Neuronal stem cell (in vitro differentiated cells): Measurements from ENCODE around the gene CTDSP2.

ENCODE experiments used
- DNase-seq: peaks from one replicate; pipeline ENCODE4 v3.0.0-alpha.2; 2013; ENCODE audit warnings: low spot score
- H2AFZ ChIP-seq: one replicate; pipeline ENCODE4 v1.6.1; 2013; ENCODE audit warnings: mild to moderate bottlenecking, low read length, inconsistent platforms
- H2AK5ac ChIP-seq: 2 replicates; pipeline ENCODE4 v1.6.1; 2013; ENCODE audit warnings: low read depth, mild to moderate bottlenecking, inconsistent platforms, low read length, moderate library complexity, mixed read lengths
- H2BK120ac ChIP-seq: 2 replicates; pipeline ENCODE4 v1.6.1; 2013; ENCODE audit warnings: low read depth, mild to moderate bottlenecking, inconsistent platforms, low read length, moderate library complexity, mixed read lengths
- H2BK12ac ChIP-seq: one replicate; pipeline ENCODE4 v1.6.1; 2013; ENCODE audit warnings: low read length, inconsistent platforms
- H2BK15ac ChIP-seq: 2 replicates; pipeline ENCODE4 v1.6.1; 2013; ENCODE audit warnings: mild to moderate bottlenecking, low read length, inconsistent platforms, mixed read lengths
- H2BK5ac ChIP-seq: one replicate; pipeline ENCODE4 v1.6.1; 2013; ENCODE audit warnings: inconsistent platforms, mild to moderate bottlenecking, low read length, moderate library complexity
- H3K14ac ChIP-seq: one replicate; pipeline ENCODE4 v1.6.1; 2013; ENCODE audit warnings: low read length, inconsistent platforms
- H3K18ac ChIP-seq: 2 replicates; pipeline ENCODE4 v1.6.1; 2013; ENCODE audit warnings: low read length, inconsistent platforms
- H3K23ac ChIP-seq: 2 replicates; pipeline ENCODE4 v1.6.1; 2013; ENCODE audit warnings: low read depth, mild to moderate bottlenecking, mixed read lengths, low read length, inconsistent platforms; ENCODE audit not compliant: poor library complexity
- H3K27ac ChIP-seq: replicated peaks from 3 replicates; pipeline ENCODE4 v1.5.1; 2013; ENCODE audit warnings: low read length, inconsistent platforms
- H3K27me3 ChIP-seq, 3 experiments: 2 replicates each; pipeline ENCODE4 v1.6.1; 2013; ENCODE audit warnings: low read length in 3 of 3, mild to moderate bottlenecking in 2 of 3, inconsistent platforms in 1 of 3, low read depth in 1 of 3, mixed read lengths in 1 of 3, moderate library complexity in 1 of 3; ENCODE audit not compliant: control insufficient read depth in 3 of 3, insufficient read depth in 3 of 3
- H3K36me3 ChIP-seq, 2 donors: replicated peaks in 1 of 2; 2 replicates each; pipeline ENCODE4 v1.6.1; 2013; ENCODE audit warnings: low read length in 2 of 2; ENCODE audit not compliant: control insufficient read depth in 2 of 2, insufficient read depth in 2 of 2
- H3K4ac ChIP-seq: 2 replicates; pipeline ENCODE4 v1.6.1; 2013; ENCODE audit warnings: inconsistent platforms, mild to moderate bottlenecking, low read length, moderate library complexity
- H3K4me1 ChIP-seq, 2 donors: 1 replicate in 1 of 2; 2 replicates in 1 of 2; pipeline ENCODE4 v1.6.1; 2013; ENCODE audit warnings: low read length in 2 of 2, low read depth in 1 of 2; ENCODE audit not compliant: control insufficient read depth in 2 of 2, insufficient read depth in 1 of 2
- H3K4me2 ChIP-seq: one replicate; pipeline ENCODE4 v1.6.1; 2013; ENCODE audit warnings: mild to moderate bottlenecking, low read length, inconsistent platforms; ENCODE audit not compliant: insufficient read depth, poor library complexity, severe bottlenecking
- H3K4me3 ChIP-seq, 2 donors: 2 replicates each; pipeline ENCODE4 v1.5.1; 2013; ENCODE audit warnings: low read length in 2 of 2, mild to moderate bottlenecking in 2 of 2, inconsistent platforms in 1 of 2, moderate library complexity in 1 of 2
- H3K79me1 ChIP-seq: one replicate; pipeline ENCODE4 v1.6.1; 2013; ENCODE audit warnings: low read depth, mild to moderate bottlenecking, inconsistent platforms, low read length, moderate library complexity
- H3K9ac ChIP-seq: one replicate; pipeline ENCODE4 v1.6.1; 2013; ENCODE audit warnings: mild to moderate bottlenecking, low read depth, low read length, inconsistent platforms; ENCODE audit not compliant: poor library complexity
- H3K9me3 ChIP-seq, 2 donors: replicated peaks in 1 of 2; 2 replicates each; pipeline versions ENCODE3 to v1.6.1; 2013; ENCODE audit warnings: low read length in 2 of 2, mild to moderate bottlenecking in 2 of 2, inconsistent platforms in 1 of 2, low read depth in 1 of 2, mixed read lengths in 1 of 2, moderate library complexity in 1 of 2; ENCODE audit not compliant: control insufficient read depth in 2 of 2, insufficient read depth in 1 of 2
- H4K8ac ChIP-seq: one replicate; pipeline ENCODE4 v1.6.1; 2013; ENCODE audit warnings: low read depth, mild to moderate bottlenecking, inconsistent platforms, low read length, moderate library complexity
- H4K91ac ChIP-seq: one replicate; pipeline ENCODE4 v1.6.1; 2013; ENCODE audit warnings: low read length, low read depth, mild to moderate bottlenecking, inconsistent platforms; ENCODE audit not compliant: poor library complexity
- WGBS, 2 donors: extraction: QIAGEN DNeasy Blood & Tissue Kit; methylation state at CpG; one replicate each; pipeline ENCODE4 v1.1.7; 2013; ENCODE audit warnings: missing lambda C conversion rate in 2 of 2, mixed read lengths in 1 of 2; ENCODE audit not compliant: insufficient read length in 2 of 2, insufficient replicate concordance in 1 of 2; ENCODE audit errors: extremely low coverage in 2 of 2; 5-methylcytosine and 5-hydroxymethylcytosine counted together

CTDSP2 gene

GRCh38 chr12:57841445-57841844 lies 5.1 kb downstream of the CTDSP2 start:
- H3K36me3 ChIP-seq, result peaks cover 0 to 47% of the 10 kb centered on the region in 2 donors
- H4K8ac ChIP-seq, result no peak overlapping the region
- no peak overlapping the region for H2BK15ac ChIP-seq
- H2AFZ ChIP-seq, result no peak overlapping the region
- no peaks in the 10 kb centered on the region for H3K27me3 ChIP-seq
- no peak overlapping the region for H2BK12ac ChIP-seq
- no peak for DNase-seq
- H3K4me1 ChIP-seq, result peaks cover 35 to 63% of the 10 kb centered on the region in 2 donors
- no peaks in the 10 kb centered on the region for H3K9me3 ChIP-seq
- H3K9ac ChIP-seq, result no peak overlapping the region
- no peak overlapping the region for H3K4ac ChIP-seq
- H3K23ac ChIP-seq, result no peak overlapping the region
- no peak overlapping the region for H3K4me3 ChIP-seq
- H3K4me2 ChIP-seq, result no peak overlapping the region
- WGBS, 2 donors, result no CpG with 5 or more reads among the region's 4 CpGs
- H3K14ac ChIP-seq, result no peak overlapping the region
- no peak overlapping the region for H4K91ac ChIP-seq
- H2AK5ac ChIP-seq, result no peak overlapping the region
- H3K18ac ChIP-seq, result no peak overlapping the region
- no peak overlapping the region for H2BK120ac ChIP-seq
- no peak overlapping the region for H3K27ac ChIP-seq
- H3K79me1 ChIP-seq, result peaks cover 4% of the 10 kb centered on the region
- no peak overlapping the region for H2BK5ac ChIP-seq

GRCh38 chr12:57840726-57841125 lies 5.8 kb downstream of the CTDSP2 start:
- Histone ChIP-seq H3K36me3 (peaks cover 0 to 47% of the 10 kb centered on the region in 2 donors), H4K8ac (no peak overlapping the region), H3K4ac (no peak overlapping the region), H3K27ac (no peak overlapping the region), H2BK5ac (no peak overlapping the region), H3K9ac (no peak overlapping the region), H3K27me3 (no peaks in the 10 kb centered on the region), H3K79me1 (peaks cover 2% of the 10 kb centered on the region), H2BK120ac (no peak overlapping the region), H3K4me2 (no peak overlapping the region), H3K23ac (no peak overlapping the region), H2BK12ac (no peak overlapping the region), H3K9me3 (no peaks in the 10 kb centered on the region), H2BK15ac (no peak overlapping the region), H2AK5ac (no peak overlapping the region), H3K4me3 (no peak overlapping the region), H3K14ac (no peak overlapping the region), H4K91ac (no peak overlapping the region), H3K4me1 (peaks cover 41 to 70% of the 10 kb centered on the region in 2 donors), H2AFZ (no peak overlapping the region), H3K18ac (no peak overlapping the region)
- no CpG with 5 or more reads among the region's 3 CpGs for whole genome bisulfite sequencing, 2 donors
- no peak for DNase-seq

GRCh38 chr12:57839996-57840395 lies 6.5 kb downstream of the CTDSP2 start:
- no peak overlapping the region for H2AFZ ChIP-seq
- H3K4ac ChIP-seq, result no peak overlapping the region
- H2BK12ac ChIP-seq, result no peak overlapping the region
- no peak overlapping the region for H3K14ac ChIP-seq
- H2BK120ac ChIP-seq, result no peak overlapping the region
- H3K4me2 ChIP-seq, result no peak overlapping the region
- H2BK15ac ChIP-seq, result no peak overlapping the region
- H2BK5ac ChIP-seq, result no peak overlapping the region
- no peak overlapping the region for H3K4me3 ChIP-seq
- H3K9ac ChIP-seq, result no peak overlapping the region
- no peak overlapping the region for H2AK5ac ChIP-seq
- H3K23ac ChIP-seq, result no peak overlapping the region
- no peak overlapping the region for H4K91ac ChIP-seq
- peaks cover 0 to 47% of the 10 kb centered on the region in 2 donors for H3K36me3 ChIP-seq
- no peak overlapping the region for H4K8ac ChIP-seq
- H3K9me3 ChIP-seq, result no peaks in the 10 kb centered on the region
- peaks cover 46 to 75% of the 10 kb centered on the region in 2 donors for H3K4me1 ChIP-seq
- DNase-seq, result no peak
- peaks cover 2% of the 10 kb centered on the region for H3K79me1 ChIP-seq
- no peak overlapping the region for H3K27ac ChIP-seq
- WGBS, 2 donors, result no CpG with 5 or more reads among the region's 5 CpGs
- no peaks in the 10 kb centered on the region for H3K27me3 ChIP-seq
- peak overlapping the region; percentile 6 for H3K18ac ChIP-seq

- H3K27me3 ChIP-seq, result no peaks in the 10 kb centered on the region
- H3K9me3 ChIP-seq, result no peaks in the 10 kb centered on the region
- H3K9ac ChIP-seq, result no peak overlapping the region
- no peak overlapping the region for H4K8ac ChIP-seq
- peaks cover 47 to 80% of the 10 kb centered on the region in 2 donors for H3K4me1 ChIP-seq
- no peak overlapping the region for H2BK12ac ChIP-seq
- H2BK120ac ChIP-seq, result no peak overlapping the region
- H3K4me2 ChIP-seq, result no peak overlapping the region
- H2BK15ac ChIP-seq, result no peak overlapping the region
- no peak overlapping the region for H2AK5ac ChIP-seq
- WGBS, 2 donors, result no CpG with 5 or more reads among the region's 8 CpGs
- no peak overlapping the region for H2BK5ac ChIP-seq
- no peak for DNase-seq
- peaks cover 2% of the 10 kb centered on the region for H3K79me1 ChIP-seq
- no peak overlapping the region for H3K4me3 ChIP-seq
- H3K36me3 ChIP-seq, result peaks cover 0 to 40% of the 10 kb centered on the region in 2 donors
- no peak overlapping the region for H2AFZ ChIP-seq
- H3K14ac ChIP-seq, result no peak overlapping the region
- H3K27ac ChIP-seq, result no peak overlapping the region
- H3K18ac ChIP-seq, result no peak overlapping the region
- H4K91ac ChIP-seq, result no peak overlapping the region
- H3K4ac ChIP-seq, result no peak overlapping the region
- H3K23ac ChIP-seq, result no peak overlapping the region
These were observed 7.8 kb downstream of the CTDSP2 start for GRCh38 chr12:57838594-57839302.
